SHP77 (cell line): Measurements from ENCODE around the gene DET1.
A peak's percentile ranks its signal among the peaks of the same experiment; 100 is the strongest.
"Not testable (repeated sequence)": the region's sequence is repeated elsewhere in the genome, so short reads cannot be mapped to it uniquely, and the experiment has no call there.

Experiments used
- DNase-seq, 2 experiments: peaks; one replicate each; lab custom pipeline; 2025; lab: John Stamatoyannopoulos, UW

The DET1 gene

GRCh38 chr15:88546248-88547129 lies at the start of gene DET1:
DET1 (minus strand) TSS chr15:88546681; CDS start chr15:88531705, 14,976 bp downstream.
- DNase-seq, result peak; percentile 99

- no peak for DNase-seq
Observed at GRCh38 chr15:88591384-88591783, 44.9 kb upstream of the DET1 start.

GRCh38 chr15:88590759-88591158 lies 44.3 kb upstream of the DET1 start:
- DNase-seq, result no peak

GRCh38 chr15:88586401-88587162 lies 40.1 kb upstream of the DET1 start:
- DNase-seq, result no peak

- no peak for DNase-seq
Observed at GRCh38 chr15:88580532-88580931, 34.1 kb upstream of the DET1 start.

- no peak for DNase-seq
Observed at GRCh38 chr15:88579322-88579721, 32.8 kb upstream of the DET1 start.

- no peak for DNase-seq
Observed at GRCh38 chr15:88574655-88575054, 28.2 kb upstream of the DET1 start.

- no peak for DNase-seq
Observed at GRCh38 chr15:88574077-88574476, 27.6 kb upstream of the DET1 start.

GRCh38 chr15:88571852-88572259 lies 25.4 kb upstream of the DET1 start:
- DNase-seq, result no peak

- DNase-seq, result no peak
Observed at GRCh38 chr15:88571153-88571851, 24.8 kb upstream of the DET1 start.

- DNase-seq, result no peak
Observed at GRCh38 chr15:88568589-88568988, 22.1 kb upstream of the DET1 start.

- no peak for DNase-seq
Observed at GRCh38 chr15:88564741-88565140, 18.3 kb upstream of the DET1 start.

- no peak for DNase-seq
Observed at GRCh38 chr15:88563638-88564037, 17.2 kb upstream of the DET1 start.

- DNase-seq, result not testable (repeated sequence)
Observed at GRCh38 chr15:88559565-88559964, 13.1 kb upstream of the DET1 start.

GRCh38 chr15:88558026-88558425 lies 11.5 kb upstream of the DET1 start:
- not testable (repeated sequence) for DNase-seq

- DNase-seq, result not testable (repeated sequence)
Observed at GRCh38 chr15:88548009-88548408, 1.5 kb upstream of the DET1 start.

- not testable (repeated sequence) for DNase-seq
Observed at GRCh38 chr15:88545578-88546247, 768 bp downstream of the DET1 start.

- DNase-seq, result no peak
Observed at GRCh38 chr15:88543065-88543776, 3.3 kb downstream of the DET1 start.

- no peak for DNase-seq
Observed at GRCh38 chr15:88542342-88542733, 4.1 kb downstream of the DET1 start.

GRCh38 chr15:88541709-88542341 lies 4.7 kb downstream of the DET1 start:
- no peak for DNase-seq

- DNase-seq, result not testable (repeated sequence)
Observed at GRCh38 chr15:88541111-88541510, 5.4 kb downstream of the DET1 start.
